Common myeloid progenitor, CD34-positive (primary cell): ENCODE measurements around the gene RCAN3.

Experiments used
- CTCF ChIA-PET: fragments of 350-600 bp; sonication (Branson Sonifier 250); formaldehyde crosslinking; loops from one replicate; lab custom pipeline; 2021; ENCODE audit warnings: antibody characterized with exemption; lab: Charles Lee
- POLR2A ChIA-PET: fragments of 350-600 bp; sonication (Branson Sonifier 250); formaldehyde crosslinking; loops from one replicate; lab custom pipeline; 2021; ENCODE audit warnings: antibody characterized with exemption; lab: Charles Lee
- DNase-seq, 3 donors: peaks; one replicate each; pipeline versions ENCODE4 v3.0.0 to v3.0.0-alpha.2; 2013
- H3K27ac ChIP-seq, 2 experiments: 1 replicate in 1 of 2; 2 replicates in 1 of 2; pipeline ENCODE4 v1.7.0; 2013; ENCODE audit warnings: inconsistent platforms in 2 of 2, low read length in 2 of 2, mild to moderate bottlenecking in 2 of 2, low read depth in 1 of 2, moderate library complexity in 1 of 2; ENCODE audit not compliant: severe bottlenecking in 2 of 2, insufficient read depth in 1 of 2, poor library complexity in 1 of 2
- H3K27me3 ChIP-seq, 5 experiments: replicated peaks in 2 of 5; 1 replicate in 3 of 5; 2 replicates in 2 of 5; pipeline versions ENCODE4 v1.6.1 to v1.7.0; 2013; ENCODE audit warnings: low read length in 4 of 5, mild to moderate bottlenecking in 2 of 5, moderate library complexity in 2 of 5, inconsistent platforms in 1 of 5; ENCODE audit not compliant: insufficient read depth in 5 of 5, control insufficient read depth in 4 of 5
- H3K36me3 ChIP-seq, 4 experiments: 1 replicate in 2 of 4; 2 replicates in 2 of 4; pipeline versions ENCODE4 v1.6.1 to v1.7.0; 2013; ENCODE audit warnings: low read length in 3 of 4, control low read depth in 1 of 4, mild to moderate bottlenecking in 1 of 4; ENCODE audit not compliant: control insufficient read depth in 4 of 4, insufficient read depth in 4 of 4
- H3K4me1 ChIP-seq, 4 experiments: 1 replicate in 3 of 4; 2 replicates in 1 of 4; pipeline versions ENCODE4 v1.6.1 to v1.7.1; 2013; ENCODE audit warnings: low read length in 3 of 4, mild to moderate bottlenecking in 3 of 4, control low read depth in 1 of 4, inconsistent platforms in 1 of 4, moderate library complexity in 1 of 4; ENCODE audit not compliant: control insufficient read depth in 4 of 4, insufficient read depth in 4 of 4; ENCODE audit errors: control extremely low read depth in 1 of 4
- H3K4me3 ChIP-seq, 7 experiments: 1 replicate in 4 of 7; 2 replicates in 3 of 7; pipeline versions ENCODE4 v1.5.1 to v1.7.0; 2013; ENCODE audit warnings: mild to moderate bottlenecking in 7 of 7, low read length in 6 of 7, moderate library complexity in 6 of 7, inconsistent platforms in 2 of 7, low read depth in 2 of 7, control low read depth in 1 of 7; ENCODE audit not compliant: insufficient read depth in 4 of 7, control insufficient read depth in 1 of 7; ENCODE audit errors: extremely low read depth in 1 of 7
- H3K9me3 ChIP-seq, 5 experiments: 1 replicate in 4 of 5; 2 replicates in 1 of 5; pipeline versions ENCODE4 v1.6.1 to v1.7.1; 2013; ENCODE audit warnings: low read length in 4 of 5, mild to moderate bottlenecking in 2 of 5, inconsistent platforms in 1 of 5, low read depth in 1 of 5, moderate library complexity in 1 of 5; ENCODE audit not compliant: control insufficient read depth in 4 of 5, insufficient read depth in 2 of 5; ENCODE audit errors: control extremely low read depth in 1 of 5
- WGBS: methylation state at CpG from one replicate; pipeline ENCODE4 v1.1.5; 2013; ENCODE audit not compliant: insufficient coverage; 5-methylcytosine and 5-hydroxymethylcytosine counted together

RCAN3 gene

GRCh38 chr1:24567792-24568388 is 65.3 kb downstream of the RCAN3 start:
- peak; percentile 69 to 87 (median 82) for DNase-seq
- Histone ChIP-seq H3K36me3 (no peaks in the 10 kb centered on the region), H3K27me3 (no peaks in the 10 kb centered on the region), H3K4me1 (peaks cover 0 to 28% (median 23%) of the 10 kb centered on the region in 4 experiments), H3K27ac (peak overlapping the region in 1 of 2 experiments; percentile 36), H3K9me3 (no peaks in the 10 kb centered on the region), H3K4me3 (peak overlapping the region in 3 of 7 experiments; percentile 25 to 56 (median 33))
- 8% methylated on average over 15 of the region's 17 CpGs for WGBS
- POLR2A ChIA-PET, result interaction anchor here (0.6 kb wide), 1 partner anchor 824 kb away, joined by 3 read pairs; no protein-coding TSS in a partner anchor
- CTCF ChIA-PET, result interaction anchor here (0.7 to 2.2 kb wide), 5 partner anchors 9 to 264 kb away, joined by 3 to 10 read pairs (median 3); no protein-coding TSS in a partner anchor

GRCh38 chr1:24568475-24568874 is 65.8 kb downstream of the RCAN3 start:
- Histone ChIP-seq H3K27ac (peak overlapping the region in 1 of 2 experiments; percentile 36), H3K4me1 (peaks cover 0 to 29% (median 23%) of the 10 kb centered on the region in 4 experiments), H3K36me3 (no peaks in the 10 kb centered on the region), H3K9me3 (no peaks in the 10 kb centered on the region), H3K4me3 (peak overlapping the region in 1 of 7 experiments; percentile 25), H3K27me3 (no peaks in the 10 kb centered on the region)
- ChIA-PET CTCF (interaction anchor here (0.7 to 2.2 kb wide), 4 partner anchors 9 to 263 kb away, joined by 3 to 10 read pairs (median 5); no protein-coding TSS in a partner anchor), POLR2A (no interaction called here)
- DNase-seq, result no peak
- no CpG with 5 or more reads among the region's 2 CpGs for WGBS

- WGBS, result 98% methylated on average over 4 of the region's 10 CpGs
- CTCF ChIA-PET, result interaction anchor here (0.5 to 1.3 kb wide), 6 partner anchors 12 to 156 kb away, joined by 3 to 6 read pairs (median 3); no protein-coding TSS in a partner anchor
- peaks cover 0 to 29% (median 23%) of the 10 kb centered on the region in 4 experiments for H3K4me1 ChIP-seq
Observed at GRCh38 chr1:24570265-24571125, 67.9 kb downstream of the RCAN3 start.

GRCh38 chr1:24572301-24572700 is 69.7 kb downstream of the RCAN3 start:
- Histone ChIP-seq H3K36me3 (no peaks in the 10 kb centered on the region), H3K27ac (no peak overlapping the region), H3K4me3 (peak overlapping the region in 3 of 7 experiments; percentile 33 to 49 (median 44)), H3K9me3 (no peaks in the 10 kb centered on the region), H3K27me3 (no peaks in the 10 kb centered on the region), H3K4me1 (peaks cover 0 to 26% (median 20%) of the 10 kb centered on the region in 4 experiments)
- 27% methylated on average over 5 of the region's 9 CpGs for WGBS
- ChIA-PET POLR2A (no interaction called here), CTCF (interaction anchor here (0.7 to 1.6 kb wide), 7 partner anchors 9 to 372 kb away, joined by 3 to 7 read pairs (median 3); no protein-coding TSS in a partner anchor)
- DNase-seq, result peak in 2 of 3 donors; percentile 32 to 44

More at GRCh38 chr1:24570265-24571125, 67.9 kb downstream of the RCAN3 start:
- no peak for DNase-seq
- POLR2A ChIA-PET, result interaction anchor here (0.6 kb wide), 1 partner anchor 257 kb away, joined by 6 read pairs; no protein-coding TSS in a partner anchor
- Histone ChIP-seq H3K9me3 (no peaks in the 10 kb centered on the region), H3K27me3 (no peaks in the 10 kb centered on the region), H3K27ac (no peak overlapping the region), H3K4me3 (no peak overlapping the region), H3K36me3 (no peaks in the 10 kb centered on the region)

DNA sequence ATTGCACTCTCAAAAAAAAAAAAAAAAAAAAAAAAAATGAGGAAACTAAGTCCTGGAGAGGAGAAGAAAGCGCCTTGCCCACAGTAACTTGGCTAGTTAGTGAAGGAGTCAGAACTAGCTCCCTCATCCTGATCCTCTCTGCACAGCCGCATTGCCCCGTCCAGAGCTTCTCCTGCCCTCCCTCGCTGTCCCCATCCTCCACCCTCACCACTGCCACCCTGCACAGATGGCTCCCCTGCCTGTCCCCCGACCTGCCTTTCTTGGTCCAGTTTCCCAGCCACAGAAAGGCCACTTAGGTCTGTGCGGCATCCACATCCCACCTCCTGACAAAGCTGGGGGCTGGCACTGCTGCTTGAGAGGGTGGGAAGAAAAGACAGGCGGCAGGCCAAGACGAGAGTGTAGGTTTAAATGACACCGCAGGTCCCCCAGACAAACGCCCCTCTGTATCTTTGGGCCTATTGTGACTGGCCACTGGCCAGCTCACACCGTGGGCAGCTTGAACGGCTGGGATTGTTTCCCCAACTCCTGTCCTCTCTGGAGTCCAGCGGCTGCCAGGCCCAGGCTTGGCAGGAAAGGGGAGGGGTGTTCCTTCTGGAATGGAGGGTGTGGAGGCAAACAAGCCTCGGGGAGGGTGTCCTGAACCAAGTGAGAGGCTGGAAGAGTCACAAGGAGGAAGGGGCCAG is 73.4 kb downstream of the RCAN3 start:
- no peak for DNase-seq
- H3K36me3 ChIP-seq, result no peaks in the 10 kb centered on the region
- WGBS, result 91% methylated on average over 11 of the region's 14 CpGs
- H3K4me3 ChIP-seq, result no peak overlapping the region
- H3K4me1 ChIP-seq, result peaks cover 0 to 12% (median 10%) of the 10 kb centered on the region in 4 experiments
- H3K27ac ChIP-seq, result no peak overlapping the region
- ChIA-PET POLR2A (interaction anchor here (0.6 kb wide), 1 partner anchor 133 kb away, joined by 4 read pairs; no protein-coding TSS in a partner anchor), CTCF (interaction anchor here (1.2 kb wide), 1 partner anchor 12 kb away, joined by 3 read pairs; no protein-coding TSS in a partner anchor)
- no peaks in the 10 kb centered on the region for H3K27me3 ChIP-seq
- no peaks in the 10 kb centered on the region for H3K9me3 ChIP-seq

DNA sequence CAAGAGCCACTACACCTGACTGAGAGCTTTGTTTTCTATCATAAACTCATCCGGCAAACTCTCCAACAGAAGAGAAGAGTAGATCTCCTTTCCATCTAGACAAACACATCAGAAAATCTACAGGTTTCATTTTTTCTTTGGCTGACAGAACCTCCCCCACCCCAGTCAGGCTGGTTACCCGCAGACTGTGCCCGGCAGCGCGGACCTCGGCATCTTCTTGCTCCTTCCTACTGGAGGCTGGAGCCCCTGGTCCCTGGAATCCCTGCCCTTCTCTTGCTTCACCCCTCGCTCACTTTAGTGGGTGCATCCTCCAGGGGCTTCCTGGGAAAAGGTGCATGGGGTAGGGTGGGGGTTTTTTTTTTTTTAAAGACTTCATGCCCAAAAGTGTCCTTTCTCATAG is 76.2 kb downstream of the RCAN3 start:
- CTCF ChIA-PET, result interaction anchor here (1.2 kb wide), 2 partner anchors 8 to 57 kb away, joined by 3 read pairs; no protein-coding TSS in a partner anchor
- no peaks in the 10 kb centered on the region for H3K36me3 ChIP-seq
- H3K27me3 ChIP-seq, result no peaks in the 10 kb centered on the region
- no peak overlapping the region for H3K4me3 ChIP-seq
- no peaks in the 10 kb centered on the region for H3K9me3 ChIP-seq
- no peak overlapping the region for H3K27ac ChIP-seq
- 100% methylated on average over 1 of the region's 7 CpGs for WGBS
- POLR2A ChIA-PET, result no interaction called here
- no peak for DNase-seq
- peaks cover 0 to under 1% (median under 1%) of the 10 kb centered on the region in 4 experiments for H3K4me1 ChIP-seq
